Endothelial cell of umbilical vein (primary cell): ENCODE data around the gene CACNA2D2. TPM values are rescaled to one million over a fixed set of nuclear protein-coding genes. Genes with fewer than 3 reads are reported as not detected.

Experiments used
- BruUV-seq: library from RNA; stranded (reverse); fragments of 400-500 nt; replicated peaks from 2 replicates; lab custom pipeline; 2021; lab: Mats Ljungman, UMichigan
- CTCF ChIA-PET: fragments of 300-600, 350-600 bp; sonication (Branson Sonifier 250); formaldehyde crosslinking; loops from one replicate; lab custom pipeline; 2021; ENCODE audit warnings: antibody characterized with exemption, inconsistent platforms; lab: Charles Lee
- POLR2A ChIA-PET: fragments of 300-600, 350-600 bp; sonication (Branson Sonifier 250); formaldehyde crosslinking; loops from one replicate; lab custom pipeline; 2021; ENCODE audit warnings: antibody characterized with exemption, inconsistent platforms; lab: Charles Lee
- DNase-seq: peaks from one replicate; pipeline ENCODE4 v3.0.0-alpha.2; 2011; ENCODE audit warnings: low read depth, low spot score
- FAIRE-seq: peaks from 2 replicates; lab custom pipeline; 2011; peaks lifted over from hg19 to GRCh38; lab: Jason Lieb, UNC
- H2AFZ ChIP-seq: 2 replicates; pipeline ENCODE4 v1.6.0; 2012; ENCODE audit warnings: low read depth, low read length, control low read depth, inconsistent platforms
- H3K27ac ChIP-seq: 2 replicates; pipeline ENCODE4 v1.5.1; 2011; ENCODE audit warnings: low read depth, mild to moderate bottlenecking, control low read depth, low read length, moderate library complexity; ENCODE audit not compliant: insufficient read depth
- H3K27me3 ChIP-seq, 2 experiments: 2 replicates each; pipeline versions ENCODE4 v1.6.0 to v1.6.1; 2011; ENCODE audit warnings: low read length in 2 of 2, mixed read lengths in 1 of 2; ENCODE audit not compliant: control insufficient read depth in 2 of 2, insufficient read depth in 2 of 2
- H3K36me3 ChIP-seq, 2 experiments: 2 replicates in 1 of 2; 3 replicates in 1 of 2; pipeline ENCODE4 v1.5.1; 2011; ENCODE audit warnings: low read length in 2 of 2, mild to moderate bottlenecking in 1 of 2, moderate library complexity in 1 of 2; ENCODE audit not compliant: control insufficient read depth in 2 of 2, insufficient read depth in 2 of 2; ENCODE audit errors: extremely low read depth in 1 of 2
- H3K4me1 ChIP-seq: 3 replicates; pipeline ENCODE4 v1.5.1; 2011; ENCODE audit warnings: mild to moderate bottlenecking, low read length; ENCODE audit not compliant: control insufficient read depth, insufficient read depth; ENCODE audit errors: extremely low read depth
- H3K4me2 ChIP-seq: 2 replicates; pipeline ENCODE4 v1.6.1; 2011; ENCODE audit warnings: low read length, control low read depth, mixed read lengths; ENCODE audit not compliant: insufficient read depth
- H3K4me3 ChIP-seq, 3 experiments: fragments of 200-600 bp in 1 of 3; sonication (generic), shearing (Covaris generic) in 1 of 3; replicated peaks in 1 of 3; 2 replicates each; pipeline ENCODE4 v1.5.1; 2011 to 2016; ENCODE audit warnings: control low read depth in 3 of 3, low read length in 3 of 3, mild to moderate bottlenecking in 2 of 3, inconsistent platforms in 1 of 3, low read depth in 1 of 3, moderate library complexity in 1 of 3; ENCODE audit not compliant: insufficient read depth in 1 of 3
- H3K79me2 ChIP-seq: 2 replicates; pipeline ENCODE4 v1.6.0; 2012; ENCODE audit warnings: low read length, inconsistent platforms; ENCODE audit not compliant: control insufficient read depth, insufficient read depth
- H3K9ac ChIP-seq: replicated peaks from 2 replicates; pipeline ENCODE3; 2011; ENCODE audit warnings: low read length, control low read depth; ENCODE audit not compliant: insufficient read depth; ENCODE audit errors: extremely low read depth
- H3K9me1 ChIP-seq: replicated peaks from 3 replicates; pipeline ENCODE4 v1.6.0; 2011; ENCODE audit warnings: mild to moderate bottlenecking, low read length; ENCODE audit not compliant: control insufficient read depth, insufficient read depth; ENCODE audit errors: extremely low read depth
- H3K9me3 ChIP-seq: replicated peaks from 2 replicates; pipeline ENCODE4 v1.5.1; 2012; ENCODE audit warnings: low read length, inconsistent platforms; ENCODE audit not compliant: control insufficient read depth, insufficient read depth
- H4K20me1 ChIP-seq: replicated peaks from 2 replicates; pipeline ENCODE3; 2011; ENCODE audit warnings: mild to moderate bottlenecking, low read length; ENCODE audit not compliant: control insufficient read depth, insufficient read depth; ENCODE audit errors: extremely low read depth
- CTCF ChIP-seq, 2 donors: IDR thresholded peaks; 1 replicate in 1 of 2; 2 replicates in 1 of 2; pipeline ENCODE4 v1.5.1; 2011; ENCODE audit warnings: low read length in 2 of 2, mild to moderate bottlenecking in 2 of 2, moderate library complexity in 2 of 2, control low read depth in 1 of 2, inconsistent platforms in 1 of 2, low read depth in 1 of 2; ENCODE audit not compliant: insufficient read depth in 1 of 2; ENCODE audit errors: extremely low read depth in 1 of 2
- EZH2 ChIP-seq: IDR thresholded peaks from 2 replicates; pipeline ENCODE4 v1.6.1; 2012; ENCODE audit warnings: borderline replicate concordance, low read depth, mild to moderate bottlenecking, moderate library complexity, low read length, inconsistent platforms; ENCODE audit not compliant: severe bottlenecking
- FOS ChIP-seq: IDR thresholded peaks from 2 replicates; pipeline ENCODE4 v1.6.1; 2011; ENCODE audit warnings: mild to moderate bottlenecking, low read length, moderate library complexity, borderline replicate concordance; ENCODE audit not compliant: insufficient read depth
- GATA2 ChIP-seq: IDR thresholded peaks from 2 replicates; pipeline ENCODE4 v1.7.0; 2011; ENCODE audit warnings: low read depth, mild to moderate bottlenecking, moderate library complexity, mixed read lengths, low read length; ENCODE audit not compliant: insufficient read length, insufficient read depth
- JUN ChIP-seq: IDR thresholded peaks from 2 replicates; pipeline ENCODE4 v1.6.1; 2011; ENCODE audit warnings: borderline replicate concordance, low read depth; ENCODE audit not compliant: insufficient read length, insufficient read depth
- MAX ChIP-seq: IDR thresholded peaks from 2 replicates; pipeline ENCODE4 v1.6.1; 2011; ENCODE audit not compliant: insufficient read depth, insufficient read length
- MYC ChIP-seq: IDR thresholded peaks from one replicate; pipeline ENCODE4 v1.6.1; 2011; ENCODE audit warnings: mild to moderate bottlenecking, low read depth, low read length
- POLR2A ChIP-seq: IDR thresholded peaks from 2 replicates; pipeline ENCODE4 v1.6.1; 2012; ENCODE audit warnings: low read depth, mild to moderate bottlenecking, control low read depth, low read length
- POLR2AphosphoS5 ChIP-seq: IDR thresholded peaks from 2 replicates; pipeline ENCODE4 v1.6.1; 2012; ENCODE audit warnings: low read depth, mild to moderate bottlenecking, control low read depth, low read length, moderate library complexity; ENCODE audit not compliant: insufficient read depth
- dilution Hi-C: fragments of 300-500 bp; cut with MboI; formaldehyde crosslinking; loops from one replicate; pipeline ENCODE4 v1.15.0; 2019; ENCODE audit warnings: low sequenced_read_pairs; ENCODE audit not compliant: extremely low pct_ligation_motif_present
- intact Hi-C: fragments of 100-400 bp; cut with micrococcal nuclease; formaldehyde crosslinking; loops from one replicate; pipeline ENCODE4 v1.10.0; 2022
- polyA plus RNA-seq, 4 experiments: library from polyadenylated mRNA; depleted of rRNA in 3 of 4; stranded (reverse) in 3 of 4; unstranded in 1 of 4; fragments of >200 nt; gene quantifications; 2 replicates each; pipeline versions ENCODE4 v1.2.1 to v1.2.3, GENCODE V29; 2011 to 2012; ENCODE audit warnings: missing spikeins in 1 of 4
- total RNA-seq: library from RNA; stranded (reverse); gene quantifications from 2 replicates; pipeline ENCODE4 v1.2.3, GENCODE V29; 2021

The CACNA2D2 gene
- total and polyA plus RNA-seq, 2 donors (not counting 3 experiments of a cell fraction or from before 2014, with no cell fraction given): 0.15 TPM; not detected in 1

DNA sequence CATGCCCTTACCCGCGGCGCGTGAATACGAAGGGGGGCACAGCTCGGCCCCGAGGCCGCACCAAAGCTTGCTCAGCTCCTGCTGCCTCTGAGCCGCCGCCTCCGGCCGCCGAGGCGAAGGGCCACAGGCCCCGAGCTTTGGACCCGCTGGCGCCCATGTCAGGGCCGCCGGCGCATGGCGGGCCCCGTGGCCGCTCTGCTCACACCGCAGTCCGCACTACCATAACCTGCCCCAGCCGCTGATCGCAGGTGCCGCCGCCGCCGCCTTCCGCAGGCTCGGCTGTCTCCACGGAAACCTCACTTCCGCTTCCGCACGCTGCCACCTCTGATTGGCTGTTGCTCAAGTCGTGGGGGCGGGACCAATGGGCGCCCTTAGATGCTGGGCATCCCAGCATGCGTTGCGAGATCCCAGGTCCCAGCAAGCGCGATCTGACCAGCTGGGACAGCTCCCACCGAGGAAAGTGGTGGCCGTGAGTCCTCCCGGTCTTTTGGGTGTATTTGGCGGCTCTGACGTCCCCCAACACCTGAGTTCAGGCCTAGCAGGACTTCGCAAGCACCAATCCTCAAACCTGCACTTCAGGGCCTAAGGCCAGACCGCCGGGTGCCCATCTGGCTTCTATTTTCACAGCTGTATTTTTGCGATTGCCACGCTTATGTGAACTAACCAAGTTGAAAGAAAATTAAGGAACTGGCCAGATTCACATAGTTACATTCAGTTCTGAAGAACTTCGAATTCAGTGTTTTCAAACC, 175.3 kb downstream of the CACNA2D2 start, which contains the start of gene TUSC2:
Gene TUSC2, minus strand, starts transcription at position 281 of the 749 bp plus-strand sequence. Its CDS starts 124 bp downstream, at position 157.
- no peaks in the 10 kb centered on the region for H4K20me1 ChIP-seq
- H3K36me3 ChIP-seq: peaks cover 20 to 39% of the 10 kb centered on the region in 2 experiments
- no peak for TF ChIP-seq EZH2
- peak; percentile 95 for TF ChIP-seq POLR2AphosphoS5
- peak; percentile 96 for TF ChIP-seq POLR2A
- POLR2A ChIA-PET: interaction anchor here (0.7 to 1.9 kb wide), 7 partner anchors 8 to 93 kb away, joined by 3 to 8 read pairs (median 4); partner anchors contain the start of genes GNAI2 and IFRD2
- FAIRE-seq (peak; percentile 99), DNase-seq (peak; percentile 97)
- H3K4me3 ChIP-seq: peak within 1 kb of the TSS; percentile 69 to 88 (median 86)
- no peaks in the 10 kb centered on the region for H3K9me1 ChIP-seq
- peaks cover 28% of the 10 kb centered on the region for H3K4me1 ChIP-seq
- peak within 1 kb of the TSS; percentile 83 for H3K4me2 ChIP-seq
- peaks cover 35% of the 10 kb centered on the region for H3K79me2 ChIP-seq
- no peaks in the 10 kb centered on the region for H3K27me3 ChIP-seq
- H2AFZ ChIP-seq: peak within 1 kb of the TSS; percentile 42
- peak within 1 kb of the TSS; percentile 87 for H3K9ac ChIP-seq
- H3K9me3 ChIP-seq: no peaks in the 10 kb centered on the region
- intact Hi-C loops: loop anchor here (1.0 kb wide), 1 partner anchor 9 kb away; no protein-coding TSS in a partner anchor
- dilution Hi-C loops: no loop called here
- peak within 1 kb of the TSS; percentile 70 for H3K27ac ChIP-seq
- no TSS peak for BruUV-seq
- CTCF ChIA-PET: interaction anchor here (0.8 to 1.8 kb wide), 5 partner anchors 8 to 102 kb away, joined by 3 to 13 read pairs (median 4); partner anchors contain the start of genes HYAL3 and NAA80

- H3K4me2 ChIP-seq: peak overlapping the region; percentile 83
- H3K4me1 ChIP-seq: peaks cover 32% of the 10 kb centered on the region
- POLR2A ChIA-PET: interaction anchor here (1.9 kb wide), 1 partner anchor 10 kb away, joined by 8 read pairs; no protein-coding TSS in a partner anchor
- H3K27me3 ChIP-seq: no peaks in the 10 kb centered on the region
- peak overlapping the region; percentile 87 for H3K9ac ChIP-seq
- peaks cover 27% of the 10 kb centered on the region for H3K79me2 ChIP-seq
- peak overlapping the region; percentile 70 for H3K27ac ChIP-seq
- H3K9me1 ChIP-seq: no peaks in the 10 kb centered on the region
- FAIRE-seq (no peak), DNase-seq (no peak)
- intact Hi-C loops: no loop called here
- H3K9me3 ChIP-seq: no peaks in the 10 kb centered on the region
- H2AFZ ChIP-seq: no peak overlapping the region
- peak overlapping the region in 2 of 3 experiments; percentile 69 to 88 for H3K4me3 ChIP-seq
- TF ChIP-seq CTCF (IDR thresholded peaks at IDR 0.05; ENCODE audit: extremely low read depth in 1 of 2, insufficient read depth in 1 of 2, low read depth in 1 of 2, low read length in 2 of 2): no peak
- TF ChIP-seq GATA2: no peak
- TF ChIP-seq JUN: no peak
- no peak for TF ChIP-seq EZH2
- TF ChIP-seq MAX: no peak
- TF ChIP-seq POLR2A: no peak
- TF ChIP-seq MYC: no peak
- TF ChIP-seq FOS: no peak
- no peak for TF ChIP-seq POLR2AphosphoS5
- peaks cover 20 to 39% of the 10 kb centered on the region in 2 experiments for H3K36me3 ChIP-seq
- TSS peak; percentile 6 for BruUV-seq
- CTCF ChIA-PET: interaction anchor here (1.6 to 1.8 kb wide), 3 partner anchors 10 to 101 kb away, joined by 4 to 13 read pairs (median 6); partner anchors contain the start of genes HYAL3 and NAA80
- dilution Hi-C loops: no loop called here
- no peaks in the 10 kb centered on the region for H4K20me1 ChIP-seq
Observed at GRCh38 chr3:50327129-50327528, 176.3 kb downstream of the CACNA2D2 start.
